ENCODE results near the gene SART3.

SART3 gene

GRCh38 chr12:108551535-108551934, 9.4 kb downstream of the SART3 start:
- Histone ChIP-seq H3K36me3 (ENCODE audit: insufficient read depth, low read length) (peaks cover 28% of the 10 kb centered on the region), H3K27ac (ENCODE audit: low read depth, low read length) (no peak overlapping the region), H3K4me3 (ENCODE audit: low read depth in 1 of 2, low read length in 2 of 2) (no peak overlapping the region), H3K4me1 (ENCODE audit: insufficient read depth, low read length) (peaks cover 20% of the 10 kb centered on the region), H3K9me3 (ENCODE audit: low read length) (no peaks in the 10 kb centered on the region), H3K27me3 (ENCODE audit: control insufficient read depth in 1 of 2, insufficient read depth in 2 of 2, low read length in 2 of 2) (no peaks in the 10 kb centered on the region), H3K9ac (ENCODE audit: low read length) (no peak overlapping the region)

- no peaks in the 10 kb centered on the region for H3K9me3 ChIP-seq (ENCODE audit: low read length)
- H3K36me3 ChIP-seq (ENCODE audit: insufficient read depth, low read length) = peaks cover 44% of the 10 kb centered on the region
- H3K9ac ChIP-seq (ENCODE audit: low read length) = no peak overlapping the region
- no peak overlapping the region for H3K4me3 ChIP-seq (ENCODE audit: low read depth in 1 of 2, low read length in 2 of 2)
- H3K27ac ChIP-seq (ENCODE audit: low read depth, low read length) = no peak overlapping the region
- peaks cover 17% of the 10 kb centered on the region for H3K4me1 ChIP-seq (ENCODE audit: insufficient read depth, low read length)
- H3K27me3 ChIP-seq (ENCODE audit: control insufficient read depth in 1 of 2, insufficient read depth in 2 of 2, low read length in 2 of 2) = no peaks in the 10 kb centered on the region
These were observed 11.9 kb downstream of the SART3 start for GRCh38 chr12:108548954-108549521.

GRCh38 chr12:108547686-108548085, 13.3 kb downstream of the SART3 start:
- H3K9me3 ChIP-seq (ENCODE audit: low read length) = no peaks in the 10 kb centered on the region
- H3K9ac ChIP-seq (ENCODE audit: low read length) = no peak overlapping the region
- no peak overlapping the region for H3K4me3 ChIP-seq (ENCODE audit: low read depth in 1 of 2, low read length in 2 of 2)
- no peak overlapping the region for H3K27ac ChIP-seq (ENCODE audit: low read depth, low read length)
- H3K27me3 ChIP-seq (ENCODE audit: control insufficient read depth in 1 of 2, insufficient read depth in 2 of 2, low read length in 2 of 2) = no peaks in the 10 kb centered on the region
- H3K4me1 ChIP-seq (ENCODE audit: insufficient read depth, low read length) = peaks cover 20% of the 10 kb centered on the region
- H3K36me3 ChIP-seq (ENCODE audit: insufficient read depth, low read length) = peaks cover 56% of the 10 kb centered on the region

GRCh38 chr12:108543652-108544051, 17.3 kb downstream of the SART3 start:
- H3K27me3 ChIP-seq (ENCODE audit: control insufficient read depth in 1 of 2, insufficient read depth in 2 of 2, low read length in 2 of 2) = no peaks in the 10 kb centered on the region
- no peaks in the 10 kb centered on the region for H3K9me3 ChIP-seq (ENCODE audit: low read length)
- H3K27ac ChIP-seq (ENCODE audit: low read depth, low read length) = no peak overlapping the region
- no peak overlapping the region for H3K9ac ChIP-seq (ENCODE audit: low read length)
- H3K4me3 ChIP-seq (ENCODE audit: low read depth in 1 of 2, low read length in 2 of 2) = no peak overlapping the region
- peaks cover 17% of the 10 kb centered on the region for H3K4me1 ChIP-seq (ENCODE audit: insufficient read depth, low read length)
- H3K36me3 ChIP-seq (ENCODE audit: insufficient read depth, low read length) = peaks cover 51% of the 10 kb centered on the region

GRCh38 chr12:108542320-108542719, 18.7 kb downstream of the SART3 start:
- Histone ChIP-seq H3K9me3 (ENCODE audit: low read length) (no peaks in the 10 kb centered on the region), H3K27me3 (ENCODE audit: control insufficient read depth in 1 of 2, insufficient read depth in 2 of 2, low read length in 2 of 2) (no peaks in the 10 kb centered on the region), H3K27ac (ENCODE audit: low read depth, low read length) (no peak overlapping the region), H3K9ac (ENCODE audit: low read length) (no peak overlapping the region), H3K4me3 (ENCODE audit: low read depth in 1 of 2, low read length in 2 of 2) (no peak overlapping the region), H3K4me1 (ENCODE audit: insufficient read depth, low read length) (peaks cover 6% of the 10 kb centered on the region), H3K36me3 (ENCODE audit: insufficient read depth, low read length) (peaks cover 47% of the 10 kb centered on the region)

GRCh38 chr12:108538616-108539195, 22.3 kb downstream of the SART3 start:
- peaks cover 49% of the 10 kb centered on the region for H3K36me3 ChIP-seq (ENCODE audit: insufficient read depth, low read length)
- no peak overlapping the region for H3K9ac ChIP-seq (ENCODE audit: low read length)
- no peak overlapping the region for H3K27ac ChIP-seq (ENCODE audit: low read depth, low read length)
- H3K4me1 ChIP-seq (ENCODE audit: insufficient read depth, low read length) = peaks cover 6% of the 10 kb centered on the region
- no peak overlapping the region for H3K4me3 ChIP-seq (ENCODE audit: low read depth in 1 of 2, low read length in 2 of 2)
- no peaks in the 10 kb centered on the region for H3K27me3 ChIP-seq (ENCODE audit: control insufficient read depth in 1 of 2, insufficient read depth in 2 of 2, low read length in 2 of 2)
- H3K9me3 ChIP-seq (ENCODE audit: low read length) = no peaks in the 10 kb centered on the region

- Histone ChIP-seq H3K4me3 (ENCODE audit: low read depth in 1 of 2, low read length in 2 of 2) (no peak overlapping the region), H3K4me1 (ENCODE audit: insufficient read depth, low read length) (peaks cover 6% of the 10 kb centered on the region), H3K9ac (ENCODE audit: low read length) (no peak overlapping the region), H3K36me3 (ENCODE audit: insufficient read depth, low read length) (peaks cover 49% of the 10 kb centered on the region), H3K9me3 (ENCODE audit: low read length) (no peaks in the 10 kb centered on the region), H3K27ac (ENCODE audit: low read depth, low read length) (no peak overlapping the region), H3K27me3 (ENCODE audit: control insufficient read depth in 1 of 2, insufficient read depth in 2 of 2, low read length in 2 of 2) (no peaks in the 10 kb centered on the region)
These were observed 22.8 kb downstream of the SART3 start for GRCh38 chr12:108538146-108538545.

- H3K9ac ChIP-seq (ENCODE audit: low read length) = no peak overlapping the region
- no peaks in the 10 kb centered on the region for H3K9me3 ChIP-seq (ENCODE audit: low read length)
- no peaks in the 10 kb centered on the region for H3K27me3 ChIP-seq (ENCODE audit: control insufficient read depth in 1 of 2, insufficient read depth in 2 of 2, low read length in 2 of 2)
These were observed 28.8 kb downstream of the SART3 start for GRCh38 chr12:108531929-108532848.

GRCh38 chr12:108530161-108530560, 30.8 kb downstream of the SART3 start:
- no peaks in the 10 kb centered on the region for H3K9me3 ChIP-seq (ENCODE audit: low read length)
- H3K9ac ChIP-seq (ENCODE audit: low read length) = no peak overlapping the region
- no peak overlapping the region for H3K4me3 ChIP-seq (ENCODE audit: low read depth in 1 of 2, low read length in 2 of 2)
- H3K4me1 ChIP-seq (ENCODE audit: insufficient read depth, low read length) = no peaks in the 10 kb centered on the region
- no peaks in the 10 kb centered on the region for H3K27me3 ChIP-seq (ENCODE audit: control insufficient read depth in 1 of 2, insufficient read depth in 2 of 2, low read length in 2 of 2)
- H3K27ac ChIP-seq (ENCODE audit: low read depth, low read length) = no peak overlapping the region
- H3K36me3 ChIP-seq (ENCODE audit: insufficient read depth, low read length) = peaks cover 90% of the 10 kb centered on the region

More at GRCh38 chr12:108531929-108532848, 28.8 kb downstream of the SART3 start:
- H3K4me3 ChIP-seq (ENCODE audit: low read depth in 1 of 2, low read length in 2 of 2) = no peak overlapping the region
- peaks cover 90% of the 10 kb centered on the region for H3K36me3 ChIP-seq (ENCODE audit: insufficient read depth, low read length)
- H3K27ac ChIP-seq (ENCODE audit: low read depth, low read length) = no peak overlapping the region
- H3K4me1 ChIP-seq (ENCODE audit: insufficient read depth, low read length) = no peaks in the 10 kb centered on the region

- no peaks in the 10 kb centered on the region for H3K27me3 ChIP-seq (ENCODE audit: control insufficient read depth in 1 of 2, insufficient read depth in 2 of 2, low read length in 2 of 2)
- no peak overlapping the region for H3K27ac ChIP-seq (ENCODE audit: low read depth, low read length)
- H3K36me3 ChIP-seq (ENCODE audit: insufficient read depth, low read length) = peaks cover 96% of the 10 kb centered on the region
- no peaks in the 10 kb centered on the region for H3K9me3 ChIP-seq (ENCODE audit: low read length)
- no peak overlapping the region for H3K9ac ChIP-seq (ENCODE audit: low read length)
- H3K4me3 ChIP-seq (ENCODE audit: low read depth in 1 of 2, low read length in 2 of 2) = no peak overlapping the region
- no peaks in the 10 kb centered on the region for H3K4me1 ChIP-seq (ENCODE audit: insufficient read depth, low read length)
These were observed 33.8 kb downstream of the SART3 start for GRCh38 chr12:108527166-108527496.

GRCh38 chr12:108526482-108527165, 34.3 kb downstream of the SART3 start:
- Histone ChIP-seq H3K9ac (ENCODE audit: low read length) (no peak overlapping the region), H3K4me1 (ENCODE audit: insufficient read depth, low read length) (no peaks in the 10 kb centered on the region), H3K4me3 (ENCODE audit: low read depth in 1 of 2, low read length in 2 of 2) (no peak overlapping the region), H3K27me3 (ENCODE audit: control insufficient read depth in 1 of 2, insufficient read depth in 2 of 2, low read length in 2 of 2) (no peaks in the 10 kb centered on the region), H3K27ac (ENCODE audit: low read depth, low read length) (no peak overlapping the region), H3K36me3 (ENCODE audit: insufficient read depth, low read length) (peaks cover 95% of the 10 kb centered on the region), H3K9me3 (ENCODE audit: low read length) (no peaks in the 10 kb centered on the region)
